Uterus (tissue), 4 donors: ENCODE data around the gene CLSTN2. TPM values are rescaled to one million over a fixed set of nuclear protein-coding genes. Genes with fewer than 3 reads are reported as not detected.

Experiments
- DNase-seq, 2 donors: peaks; one replicate each; pipeline ENCODE4 v3.0.0-alpha.2; 2019 to 2020
- H3K27ac ChIP-seq, 2 donors: fragments of 200-600 bp; sonication (generic); 1 replicate in 1 of 2; 2 replicates in 1 of 2; pipeline ENCODE4 v1.5.1; 2016 to 2018
- H3K27me3 ChIP-seq, 2 donors: fragments of 200-600 bp; sonication (generic); one replicate each; pipeline ENCODE4 v1.5.1; 2018 to 2019; ENCODE audit warnings: control low read depth in 1 of 2
- H3K36me3 ChIP-seq, 2 donors: fragments of 200-600 bp; sonication (generic); one replicate each; pipeline ENCODE4 v1.5.1; 2019; ENCODE audit warnings: control low read depth in 1 of 2
- H3K4me1 ChIP-seq, 2 donors: fragments of 200-600 bp; sonication (generic); one replicate each; pipeline ENCODE4 v1.5.1; 2018 to 2019; ENCODE audit warnings: control low read depth in 1 of 2
- H3K4me3 ChIP-seq, 2 donors: fragments of 200-600 bp; sonication (generic); 1 replicate in 1 of 2; 2 replicates in 1 of 2; pipeline ENCODE4 v1.5.1; 2018 to 2019; ENCODE audit warnings: mild to moderate bottlenecking in 1 of 2
- H3K9me3 ChIP-seq, 2 donors: fragments of 200-600 bp; sonication (generic); one replicate each; pipeline ENCODE4 v1.5.1; 2019; ENCODE audit warnings: control low read depth in 1 of 2
- POLR2A ChIP-seq, 2 donors: fragments of 450-650 bp; IDR thresholded peaks; one replicate each; pipeline ENCODE4 v1.6.1; 2016; ENCODE audit warnings: antibody characterized with exemption in 2 of 2, mild to moderate bottlenecking in 1 of 2, moderate library complexity in 1 of 2
- intact Hi-C: fragments of 100-400 bp; cut with DNase I; formaldehyde crosslinking; loops from one replicate; pipeline ENCODE4 v1.15.1; 2023; ENCODE audit warnings: low total_unique reads
- total RNA-seq, 4 donors: library from RNA; depleted of rRNA in 3 of 4; stranded (reverse); fragments of >200 nt in 3 of 4; gene quantifications; one replicate each; pipeline versions ENCODE4 v1.1.0 to v1.2.4, GENCODE V29; 2014 to 2023
- TF ChIP-seq, protein P1 (sequence below), 4 experiments: fragments of 200-600 bp in 2 of 4; fragments of 450-650 bp in 2 of 4; sonication (generic) in 2 of 4; IDR thresholded peaks; one replicate each; pipeline ENCODE4 v1.5.1; 2016 to 2019; ENCODE audit warnings: antibody characterized with exemption in 4 of 4, mild to moderate bottlenecking in 2 of 4, moderate library complexity in 1 of 4
- donor health status: DM: yes; HTN: yes; CAD: no.

CLSTN2 gene
- total RNA-seq, 4 donors from 2014 or later = 4.7 to 32.2 (median 19.2) TPM

DNA sequence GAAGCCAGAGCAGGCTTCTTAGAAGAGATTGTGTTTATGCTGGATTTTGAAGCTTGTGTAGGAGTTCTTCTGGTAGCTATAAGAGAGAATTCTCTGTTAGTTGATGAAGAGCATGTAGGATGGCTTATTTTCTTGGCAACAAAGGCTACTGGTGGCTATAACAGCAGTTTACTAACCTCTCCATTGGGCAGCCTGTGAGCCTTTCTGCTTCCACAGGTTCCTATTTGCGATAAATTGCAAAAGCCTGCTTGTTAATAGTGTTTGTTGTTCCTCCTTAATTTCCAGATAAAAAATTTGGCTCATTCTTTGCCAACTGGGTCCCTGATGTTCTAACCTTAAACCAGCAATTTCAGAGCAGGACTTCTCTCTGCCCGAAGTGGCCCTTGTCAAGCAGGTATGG, 452.3 kb downstream of the CLSTN2 start:
- DNase-seq = no peak
- TF ChIP-seq, protein P1, sequence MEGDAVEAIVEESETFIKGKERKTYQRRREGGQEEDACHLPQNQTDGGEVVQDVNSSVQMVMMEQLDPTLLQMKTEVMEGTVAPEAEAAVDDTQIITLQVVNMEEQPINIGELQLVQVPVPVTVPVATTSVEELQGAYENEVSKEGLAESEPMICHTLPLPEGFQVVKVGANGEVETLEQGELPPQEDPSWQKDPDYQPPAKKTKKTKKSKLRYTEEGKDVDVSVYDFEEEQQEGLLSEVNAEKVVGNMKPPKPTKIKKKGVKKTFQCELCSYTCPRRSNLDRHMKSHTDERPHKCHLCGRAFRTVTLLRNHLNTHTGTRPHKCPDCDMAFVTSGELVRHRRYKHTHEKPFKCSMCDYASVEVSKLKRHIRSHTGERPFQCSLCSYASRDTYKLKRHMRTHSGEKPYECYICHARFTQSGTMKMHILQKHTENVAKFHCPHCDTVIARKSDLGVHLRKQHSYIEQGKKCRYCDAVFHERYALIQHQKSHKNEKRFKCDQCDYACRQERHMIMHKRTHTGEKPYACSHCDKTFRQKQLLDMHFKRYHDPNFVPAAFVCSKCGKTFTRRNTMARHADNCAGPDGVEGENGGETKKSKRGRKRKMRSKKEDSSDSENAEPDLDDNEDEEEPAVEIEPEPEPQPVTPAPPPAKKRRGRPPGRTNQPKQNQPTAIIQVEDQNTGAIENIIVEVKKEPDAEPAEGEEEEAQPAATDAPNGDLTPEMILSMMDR (IDR thresholded peaks at IDR 0.05) = no peak
- no peak for TF ChIP-seq POLR2A (IDR thresholded peaks at IDR 0.05)

DNA sequence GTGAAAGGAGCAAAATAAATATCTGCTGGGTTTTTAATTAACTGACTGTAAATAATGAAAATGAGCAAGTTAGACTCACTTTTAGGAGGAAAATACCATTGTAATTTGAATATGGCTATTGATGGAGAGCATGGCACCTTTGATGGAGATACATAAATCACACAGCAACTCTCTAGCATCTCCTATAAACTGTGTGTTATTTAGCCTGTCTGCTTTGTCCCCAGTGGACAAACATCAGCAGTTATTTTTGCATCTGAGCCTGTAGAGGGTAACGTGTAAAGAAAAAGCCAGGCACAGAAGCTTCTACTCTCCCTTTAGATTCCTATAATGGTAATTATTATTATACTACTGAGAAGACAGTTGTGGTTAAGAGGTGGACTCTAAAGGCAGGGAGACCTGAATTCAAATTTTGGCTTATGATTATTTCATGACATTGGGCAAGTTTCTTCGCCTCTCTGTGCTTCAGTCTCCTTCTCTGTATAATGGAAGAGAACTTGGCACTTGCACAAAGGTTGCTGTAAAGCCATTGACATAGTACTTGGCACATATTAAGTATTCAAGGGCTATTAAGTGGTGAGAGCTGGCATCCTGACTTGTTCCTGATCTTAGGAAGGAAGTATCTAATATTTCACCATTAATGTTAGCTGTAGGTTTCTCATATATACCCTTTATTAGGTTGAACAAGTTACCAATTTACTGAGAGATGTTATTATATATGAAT, 453.4 kb downstream of the CLSTN2 start:
- intact Hi-C loops = no loop called here
- no peak for DNase-seq

More for the DNA sequence above, 452.3 kb downstream of the CLSTN2 start:
- Histone ChIP-seq H3K4me3 (no peak overlapping the region), H3K9me3 (no peaks in the 10 kb centered on the region), H3K27ac (peak overlapping the region; percentile 29 to 63), H3K4me1 (no peaks in the 10 kb centered on the region), H3K36me3 (no peaks in the 10 kb centered on the region), H3K27me3 (no peaks in the 10 kb centered on the region)
- intact Hi-C loops = no loop called here

DNA sequence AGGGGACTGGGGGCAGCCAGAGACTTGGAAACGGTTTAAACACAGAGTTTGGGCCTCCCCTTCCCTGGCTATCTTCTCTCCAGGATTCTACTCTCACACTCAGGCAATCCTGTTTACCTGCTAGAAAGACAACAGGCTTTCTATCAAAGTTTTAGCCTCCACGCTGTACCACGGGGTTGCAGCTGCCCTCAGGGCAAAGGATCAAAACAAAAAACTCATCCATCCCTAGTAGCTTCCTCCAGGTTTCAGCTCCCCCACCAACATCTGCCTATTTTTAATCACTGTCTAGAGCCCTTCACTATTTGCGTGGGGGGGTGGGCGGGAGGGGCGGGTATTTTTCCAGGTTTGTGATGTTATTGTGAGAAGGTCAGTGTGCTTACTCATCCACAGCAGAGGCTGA, 456.1 kb downstream of the CLSTN2 start:
- Histone ChIP-seq H3K36me3 (no peaks in the 10 kb centered on the region), H3K9me3 (no peaks in the 10 kb centered on the region), H3K27ac (peak overlapping the region in 1 of 2 donors; percentile 12), H3K4me1 (peaks cover 0 to 6% of the 10 kb centered on the region in 2 donors), H3K27me3 (no peaks in the 10 kb centered on the region), H3K4me3 (no peak overlapping the region)
- intact Hi-C loops = no loop called here
- TF ChIP-seq, protein P1 (IDR thresholded peaks at IDR 0.05) = no peak
- TF ChIP-seq POLR2A (IDR thresholded peaks at IDR 0.05) = no peak
- DNase-seq = no peak

More for the DNA sequence above, 453.4 kb downstream of the CLSTN2 start:
- H3K4me1 ChIP-seq = no peaks in the 10 kb centered on the region
- H3K27me3 ChIP-seq = no peaks in the 10 kb centered on the region
- H3K9me3 ChIP-seq = no peaks in the 10 kb centered on the region
- TF ChIP-seq, protein P1 (IDR thresholded peaks at IDR 0.05) = no peak
- no peak for TF ChIP-seq POLR2A (IDR thresholded peaks at IDR 0.05)
- no peak overlapping the region for H3K27ac ChIP-seq
- H3K36me3 ChIP-seq = no peaks in the 10 kb centered on the region
- no peak overlapping the region for H3K4me3 ChIP-seq

DNA sequence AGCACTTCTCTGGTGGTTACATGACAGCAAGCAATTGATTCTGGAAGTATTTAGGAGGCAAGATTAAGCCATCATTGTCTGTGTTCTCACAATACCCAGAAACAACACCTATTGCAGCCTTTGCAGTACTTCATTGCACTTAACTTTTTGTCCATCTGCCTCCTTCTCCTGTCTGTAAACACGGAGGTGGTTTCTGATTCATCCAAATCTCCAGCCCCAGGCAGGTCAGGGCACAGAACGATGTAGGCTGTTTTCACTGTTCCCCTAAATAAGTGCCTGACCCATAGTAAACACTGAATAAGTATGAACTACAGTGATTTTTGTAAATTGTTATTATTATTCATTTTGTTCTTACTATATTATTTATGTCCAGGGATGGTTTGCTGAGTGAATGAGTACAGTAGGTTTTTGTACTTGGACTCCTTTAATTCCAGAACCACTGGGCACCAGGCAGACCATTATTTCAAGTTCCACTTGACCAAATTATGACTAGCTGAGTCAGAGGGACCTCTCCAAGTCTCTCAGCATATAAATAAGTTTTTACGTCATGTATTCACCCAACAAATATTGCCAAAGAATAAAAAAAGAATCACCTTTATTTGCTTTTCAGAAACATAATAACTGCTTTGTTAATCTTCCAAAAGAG, 459.6 kb downstream of the CLSTN2 start:
- Histone ChIP-seq H3K4me3 (no peak overlapping the region), H3K36me3 (no peaks in the 10 kb centered on the region), H3K27me3 (no peaks in the 10 kb centered on the region), H3K9me3 (no peaks in the 10 kb centered on the region), H3K27ac (peak overlapping the region in 1 of 2 donors; percentile 11), H3K4me1 (peaks cover 0 to 6% of the 10 kb centered on the region in 2 donors)
- no peak for DNase-seq
- TF ChIP-seq, protein P1 (IDR thresholded peaks at IDR 0.05) = no peak
- no peak for TF ChIP-seq POLR2A (IDR thresholded peaks at IDR 0.05)
- intact Hi-C loops = no loop called here
